Neural cell (in vitro differentiated cells): Measurements from ENCODE around the gene GXYLT2. TPM values are rescaled to one million over a fixed set of nuclear protein-coding genes. Genes with fewer than 3 reads are reported as not detected.

Experiments
- H2AFZ ChIP-seq: fragments of 200-600, 300-800 bp; sonication (generic), shearing (Covaris generic); 2 replicates; pipeline ENCODE4 v1.6.0; 2014; ENCODE audit warnings: low read depth, mild to moderate bottlenecking, antibody characterized with exemption, low read length, moderate library complexity
- H3F3A ChIP-seq: fragments of 200-600 bp; shearing (Covaris generic); 2 replicates; pipeline ENCODE4 v1.6.1; 2016; ENCODE audit warnings: mild to moderate bottlenecking, moderate library complexity, mixed read lengths, antibody characterized with exemption, low read length; ENCODE audit not compliant: insufficient read depth, poor library complexity, severe bottlenecking
- H3K27ac ChIP-seq: fragments of 200-600, 300-800 bp; sonication (generic), shearing (Covaris generic); 2 replicates; pipeline ENCODE4 v1.5.1; 2014; ENCODE audit warnings: mild to moderate bottlenecking, low read length, moderate library complexity
- H3K27me3 ChIP-seq: fragments of 300-800, 200-600 bp; sonication (generic), shearing (Covaris generic); 2 replicates; pipeline ENCODE4 v1.6.0; 2014; ENCODE audit warnings: mild to moderate bottlenecking, low read depth, low read length, moderate library complexity; ENCODE audit not compliant: insufficient read depth
- H3K36me3 ChIP-seq: fragments of 300-800, 200-600 bp; sonication (generic), shearing (Covaris generic); 2 replicates; pipeline ENCODE4 v1.5.1; 2014; ENCODE audit warnings: mild to moderate bottlenecking, antibody characterized with exemption, low read length, moderate library complexity; ENCODE audit not compliant: insufficient read depth
- H3K4me2 ChIP-seq: fragments of 300-800, 200-600 bp; sonication (generic), shearing (Covaris generic); 2 replicates; pipeline ENCODE4 v1.6.0; 2014; ENCODE audit warnings: mild to moderate bottlenecking, low read length
- H3K4me3 ChIP-seq: fragments of 300-800, 200-600 bp; sonication (generic), shearing (Covaris generic); 2 replicates; pipeline ENCODE4 v1.5.1; 2014; ENCODE audit warnings: mild to moderate bottlenecking, low read length, moderate library complexity
- H3K79me2 ChIP-seq: fragments of 200-600 bp; shearing (Covaris generic); replicated peaks from 2 replicates; pipeline ENCODE4 v1.6.0; 2014; ENCODE audit warnings: mild to moderate bottlenecking, low read length, moderate library complexity; ENCODE audit not compliant: insufficient read depth
- H3K9ac ChIP-seq: fragments of 300-800, 200-600 bp; sonication (generic), shearing (Covaris generic); 2 replicates; pipeline ENCODE4 v1.6.1; 2016; ENCODE audit warnings: mild to moderate bottlenecking, low read length, mixed read lengths
- H3K9me2 ChIP-seq: fragments of 200-600 bp; shearing (Covaris generic); 2 replicates; pipeline ENCODE4 v1.6.1; 2016; ENCODE audit warnings: mild to moderate bottlenecking, low read length, mixed read lengths; ENCODE audit not compliant: insufficient read depth
- H3K9me3 ChIP-seq: fragments of 200-600, 300-800 bp; sonication (generic), shearing (Covaris generic); 2 replicates; pipeline ENCODE4 v1.6.1; 2016; ENCODE audit warnings: mild to moderate bottlenecking, mixed run types, low read length, moderate library complexity, mixed read lengths
- H4K20me1 ChIP-seq: fragments of 200-600 bp; shearing (Covaris generic); 2 replicates; pipeline ENCODE4 v1.6.1; 2016; ENCODE audit warnings: mild to moderate bottlenecking, mixed run types; ENCODE audit not compliant: insufficient read depth
- EP300 ChIP-seq: fragments of 450-650 bp; conservative IDR thresholded peaks from 2 replicates; pipeline ENCODE4 v1.6.1; 2014; ENCODE audit warnings: antibody characterized with exemption, mild to moderate bottlenecking, moderate library complexity; ENCODE audit not compliant: poor library complexity, severe bottlenecking
- EZH2 ChIP-seq: fragments of 200-600, 300-800 bp; shearing (Covaris generic), sonication (generic); IDR thresholded peaks from 2 replicates; pipeline ENCODE4 v1.6.1; 2014; ENCODE audit warnings: antibody characterized with exemption, low read length, borderline replicate concordance, mild to moderate bottlenecking; ENCODE audit not compliant: insufficient read depth, poor library complexity, severe bottlenecking
- MXI1 ChIP-seq: fragments of 450-650 bp; conservative IDR thresholded peaks from 2 replicates; pipeline ENCODE4 v1.6.1; 2014; ENCODE audit warnings: antibody characterized with exemption, mild to moderate bottlenecking; ENCODE audit not compliant: poor library complexity, severe bottlenecking
- POLR2AphosphoS5 ChIP-seq: IDR thresholded peaks from 2 replicates; pipeline ENCODE4 v1.6.1; 2012
- RAD21 ChIP-seq: fragments of 450-650 bp; conservative IDR thresholded peaks from 2 replicates; pipeline ENCODE4 v1.6.1; 2014; ENCODE audit warnings: antibody characterized with exemption, mild to moderate bottlenecking, moderate library complexity
- SMC3 ChIP-seq: fragments of 450-650 bp; conservative IDR thresholded peaks from 2 replicates; pipeline ENCODE4 v1.6.1; 2014; ENCODE audit warnings: antibody characterized with exemption, mild to moderate bottlenecking, moderate library complexity; ENCODE audit not compliant: poor library complexity
- TAF1 ChIP-seq: IDR thresholded peaks from 2 replicates; pipeline ENCODE4 v1.6.1; 2012; ENCODE audit warnings: low read depth
- polyA plus RNA-seq: library from polyadenylated mRNA; depleted of rRNA; stranded (reverse); fragments of >200 nt; gene quantifications from 2 replicates; pipeline ENCODE4 v1.2.3, GENCODE V29; 2014
- TF ChIP-seq, protein P1 (sequence below): IDR thresholded peaks from 2 replicates; pipeline ENCODE4 v1.6.1; 2012; ENCODE audit warnings: borderline replicate concordance
- TF ChIP-seq, protein P2 (sequence below): fragments of 450-650 bp; IDR thresholded peaks from 2 replicates; pipeline ENCODE4 v1.5.1; 2014; ENCODE audit warnings: antibody characterized with exemption, mild to moderate bottlenecking, moderate library complexity; ENCODE audit not compliant: poor library complexity, severe bottlenecking

Gene GXYLT2
- polyA plus RNA-seq, 1 donor from 2014 or later: 0.48 TPM

DNA sequence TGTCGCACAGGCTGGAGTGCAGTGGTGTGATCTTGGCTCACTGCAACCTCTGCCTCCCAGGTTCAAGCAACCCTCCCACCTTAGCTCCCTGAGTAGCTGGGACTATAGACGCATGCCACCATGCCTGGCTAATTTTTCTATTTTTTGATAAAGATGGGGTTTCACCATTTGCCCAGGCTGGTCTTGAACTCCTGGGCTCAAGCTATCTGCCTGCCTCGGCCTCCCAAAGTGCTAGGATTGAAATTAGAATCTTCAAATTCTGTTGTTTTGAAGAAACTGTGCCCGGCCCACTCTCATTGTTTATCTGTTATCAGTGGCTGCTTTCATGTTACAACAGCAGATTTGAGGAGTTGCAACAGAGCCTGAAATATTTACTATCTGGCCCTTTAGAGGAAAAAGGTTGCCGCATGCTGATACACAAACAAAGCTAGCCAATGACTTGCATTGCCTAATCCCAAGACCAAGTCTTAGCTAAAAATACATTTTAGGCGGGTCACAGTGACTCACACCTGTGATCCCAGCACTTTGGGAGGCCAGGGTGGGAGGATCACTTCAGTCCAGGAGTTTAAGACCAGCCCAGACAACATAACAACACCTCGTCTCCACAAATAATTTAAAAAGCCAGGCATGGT is 65.6 kb downstream of the GXYLT2 start:
- TF ChIP-seq, protein P1, sequence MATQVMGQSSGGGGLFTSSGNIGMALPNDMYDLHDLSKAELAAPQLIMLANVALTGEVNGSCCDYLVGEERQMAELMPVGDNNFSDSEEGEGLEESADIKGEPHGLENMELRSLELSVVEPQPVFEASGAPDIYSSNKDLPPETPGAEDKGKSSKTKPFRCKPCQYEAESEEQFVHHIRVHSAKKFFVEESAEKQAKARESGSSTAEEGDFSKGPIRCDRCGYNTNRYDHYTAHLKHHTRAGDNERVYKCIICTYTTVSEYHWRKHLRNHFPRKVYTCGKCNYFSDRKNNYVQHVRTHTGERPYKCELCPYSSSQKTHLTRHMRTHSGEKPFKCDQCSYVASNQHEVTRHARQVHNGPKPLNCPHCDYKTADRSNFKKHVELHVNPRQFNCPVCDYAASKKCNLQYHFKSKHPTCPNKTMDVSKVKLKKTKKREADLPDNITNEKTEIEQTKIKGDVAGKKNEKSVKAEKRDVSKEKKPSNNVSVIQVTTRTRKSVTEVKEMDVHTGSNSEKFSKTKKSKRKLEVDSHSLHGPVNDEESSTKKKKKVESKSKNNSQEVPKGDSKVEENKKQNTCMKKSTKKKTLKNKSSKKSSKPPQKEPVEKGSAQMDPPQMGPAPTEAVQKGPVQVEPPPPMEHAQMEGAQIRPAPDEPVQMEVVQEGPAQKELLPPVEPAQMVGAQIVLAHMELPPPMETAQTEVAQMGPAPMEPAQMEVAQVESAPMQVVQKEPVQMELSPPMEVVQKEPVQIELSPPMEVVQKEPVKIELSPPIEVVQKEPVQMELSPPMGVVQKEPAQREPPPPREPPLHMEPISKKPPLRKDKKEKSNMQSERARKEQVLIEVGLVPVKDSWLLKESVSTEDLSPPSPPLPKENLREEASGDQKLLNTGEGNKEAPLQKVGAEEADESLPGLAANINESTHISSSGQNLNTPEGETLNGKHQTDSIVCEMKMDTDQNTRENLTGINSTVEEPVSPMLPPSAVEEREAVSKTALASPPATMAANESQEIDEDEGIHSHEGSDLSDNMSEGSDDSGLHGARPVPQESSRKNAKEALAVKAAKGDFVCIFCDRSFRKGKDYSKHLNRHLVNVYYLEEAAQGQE: no peak
- TF ChIP-seq TAF1 (no peak), SMC3 (no peak), EP300 (no peak), POLR2AphosphoS5 (no peak), EZH2 (no peak), MXI1 (no peak), RAD21 (no peak)
- TF ChIP-seq, protein P2, sequence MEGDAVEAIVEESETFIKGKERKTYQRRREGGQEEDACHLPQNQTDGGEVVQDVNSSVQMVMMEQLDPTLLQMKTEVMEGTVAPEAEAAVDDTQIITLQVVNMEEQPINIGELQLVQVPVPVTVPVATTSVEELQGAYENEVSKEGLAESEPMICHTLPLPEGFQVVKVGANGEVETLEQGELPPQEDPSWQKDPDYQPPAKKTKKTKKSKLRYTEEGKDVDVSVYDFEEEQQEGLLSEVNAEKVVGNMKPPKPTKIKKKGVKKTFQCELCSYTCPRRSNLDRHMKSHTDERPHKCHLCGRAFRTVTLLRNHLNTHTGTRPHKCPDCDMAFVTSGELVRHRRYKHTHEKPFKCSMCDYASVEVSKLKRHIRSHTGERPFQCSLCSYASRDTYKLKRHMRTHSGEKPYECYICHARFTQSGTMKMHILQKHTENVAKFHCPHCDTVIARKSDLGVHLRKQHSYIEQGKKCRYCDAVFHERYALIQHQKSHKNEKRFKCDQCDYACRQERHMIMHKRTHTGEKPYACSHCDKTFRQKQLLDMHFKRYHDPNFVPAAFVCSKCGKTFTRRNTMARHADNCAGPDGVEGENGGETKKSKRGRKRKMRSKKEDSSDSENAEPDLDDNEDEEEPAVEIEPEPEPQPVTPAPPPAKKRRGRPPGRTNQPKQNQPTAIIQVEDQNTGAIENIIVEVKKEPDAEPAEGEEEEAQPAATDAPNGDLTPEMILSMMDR: no peak
- Histone ChIP-seq H3K9ac (no peak overlapping the region), H3K4me2 (no peak overlapping the region), H3K36me3 (no peaks in the 10 kb centered on the region), H3K9me2 (no peaks in the 10 kb centered on the region), H3K4me3 (no peak overlapping the region), H2AFZ (no peak overlapping the region), H3K27ac (no peak overlapping the region), H3K9me3 (no peaks in the 10 kb centered on the region), H4K20me1 (no peaks in the 10 kb centered on the region), H3F3A (no peaks in the 10 kb centered on the region), H3K27me3 (no peaks in the 10 kb centered on the region), H3K79me2 (no peaks in the 10 kb centered on the region)

DNA sequence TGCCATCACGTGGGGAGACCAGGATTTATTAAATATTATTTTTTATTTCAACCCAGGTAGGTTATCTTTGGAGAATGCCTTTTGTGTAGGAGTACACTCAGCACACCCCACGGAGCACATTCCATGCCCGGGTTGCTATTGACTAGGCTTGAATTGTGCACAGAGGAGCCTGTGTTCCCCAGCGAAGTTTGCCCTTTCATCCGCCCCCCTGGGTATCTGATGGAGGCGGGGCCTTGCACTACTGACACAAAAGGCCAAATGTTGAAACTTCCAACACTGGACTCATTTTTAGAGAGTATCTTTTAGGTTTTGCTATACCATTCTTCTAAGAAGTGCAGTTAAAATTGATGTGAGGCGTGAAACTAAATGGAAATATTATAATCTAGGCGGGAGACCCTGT is 69.5 kb downstream of the GXYLT2 start:
- Histone ChIP-seq H3K9me2 (no peaks in the 10 kb centered on the region), H3F3A (no peaks in the 10 kb centered on the region), H3K9ac (no peak overlapping the region), H3K4me3 (no peak overlapping the region), H3K4me2 (no peak overlapping the region), H3K36me3 (no peaks in the 10 kb centered on the region), H4K20me1 (no peaks in the 10 kb centered on the region), H2AFZ (no peak overlapping the region), H3K27me3 (no peaks in the 10 kb centered on the region), H3K79me2 (no peaks in the 10 kb centered on the region), H3K9me3 (no peaks in the 10 kb centered on the region), H3K27ac (no peak overlapping the region)
- TF ChIP-seq POLR2AphosphoS5: no peak
- no peak for TF ChIP-seq EZH2
- TF ChIP-seq, protein P2: no peak
- no peak for TF ChIP-seq MXI1
- TF ChIP-seq RAD21: no peak
- no peak for TF ChIP-seq TAF1
- TF ChIP-seq, protein P1: no peak
- TF ChIP-seq SMC3: no peak
- no peak for TF ChIP-seq EP300
